NT2/D1 (cell line): ENCODE measurements around the gene FFAR2.

ENCODE experiments used
- SUZ12 ChIP-seq: IDR thresholded peaks from 2 replicates; pipeline ENCODE4 v1.6.1; 2011; ENCODE audit not compliant: insufficient read length, insufficient read depth; ENCODE audit errors: extremely low read depth
- YY1 ChIP-seq: IDR thresholded peaks from 2 replicates; pipeline ENCODE4 v1.6.1; 2011; ENCODE audit not compliant: insufficient read length, insufficient read depth
- ZNF274 ChIP-seq: IDR thresholded peaks from 2 replicates; pipeline ENCODE4 v1.6.1; 2011; ENCODE audit warnings: mild to moderate bottlenecking, low read depth, low read length

DNA sequence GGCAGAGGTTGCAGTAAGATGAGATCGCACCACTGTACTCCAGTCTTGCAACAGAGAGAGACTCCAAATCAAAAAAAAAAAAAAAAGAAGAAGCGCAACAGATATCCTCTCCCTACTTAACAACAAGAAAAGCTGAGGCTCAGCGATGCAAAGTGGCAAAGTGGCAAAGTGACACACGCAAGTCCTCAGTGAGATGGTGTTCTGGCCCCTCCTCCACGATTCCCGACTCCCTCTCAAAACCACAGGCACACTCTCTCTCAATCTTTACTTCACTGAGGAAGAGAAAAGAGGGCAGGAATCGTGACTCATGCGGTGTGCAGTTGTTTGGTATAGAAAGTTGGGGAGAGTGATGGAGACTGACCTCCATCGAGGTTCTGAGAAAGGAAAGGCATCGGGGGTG, 12.6 kb downstream of the FFAR2 start:
- no peak for TF ChIP-seq ZNF274
- no peak for TF ChIP-seq YY1
- TF ChIP-seq SUZ12, result no peak
